ACC112 (cell line): ENCODE measurements around the gene EPHB2.

ENCODE experiments used
- H2AFZ ChIP-seq: fragments of 200-600 bp; sonication (generic); one replicate; pipeline ENCODE4 v1.6.0; 2017; ENCODE audit warnings: antibody characterized with exemption, low read length; ENCODE audit not compliant: unreplicated experiment
- H3K27ac ChIP-seq: fragments of 200-600 bp; sonication (generic); 2 replicates; pipeline ENCODE4 v1.5.1; 2014; ENCODE audit warnings: low read depth, mild to moderate bottlenecking, antibody characterized with exemption, low read length, moderate library complexity
- H3K27me3 ChIP-seq: fragments of 200-600 bp; sonication (generic); 2 replicates; pipeline ENCODE4 v1.6.1; 2014; ENCODE audit warnings: mild to moderate bottlenecking, antibody characterized with exemption, low read length, moderate library complexity, mixed read lengths; ENCODE audit not compliant: insufficient read depth
- H3K36me3 ChIP-seq: fragments of 200-600 bp; sonication (generic); 2 replicates; pipeline ENCODE4 v1.6.1; 2016; ENCODE audit warnings: mild to moderate bottlenecking, antibody characterized with exemption, low read length, moderate library complexity, mixed read lengths; ENCODE audit not compliant: insufficient read depth
- H3K4me1 ChIP-seq: fragments of 200-600 bp; sonication (generic); one replicate; pipeline ENCODE4 v1.6.1; 2016; ENCODE audit warnings: low read length, mixed read lengths; ENCODE audit not compliant: insufficient read depth, unreplicated experiment, control insufficient read depth
- H3K4me3 ChIP-seq: fragments of 200-600 bp; sonication (generic); 2 replicates; pipeline ENCODE4 v1.5.1; 2014; ENCODE audit warnings: mild to moderate bottlenecking, low read depth, low read length
- H3K79me2 ChIP-seq: fragments of 200-600 bp; sonication (generic); one replicate; pipeline ENCODE4 v1.6.0; 2016; ENCODE audit warnings: low read length; ENCODE audit not compliant: control insufficient read depth, unreplicated experiment, insufficient read depth

Gene EPHB2

GRCh38 chr1:22951796-22952195, 241.2 kb downstream of the EPHB2 start:
- Histone ChIP-seq H3K36me3 (no peaks in the 10 kb centered on the region), H2AFZ (no peak overlapping the region), H3K79me2 (no peaks in the 10 kb centered on the region), H3K27ac (no peak overlapping the region), H3K4me1 (no peaks in the 10 kb centered on the region), H3K4me3 (no peak overlapping the region), H3K27me3 (peaks cover 57% of the 10 kb centered on the region)

DNA sequence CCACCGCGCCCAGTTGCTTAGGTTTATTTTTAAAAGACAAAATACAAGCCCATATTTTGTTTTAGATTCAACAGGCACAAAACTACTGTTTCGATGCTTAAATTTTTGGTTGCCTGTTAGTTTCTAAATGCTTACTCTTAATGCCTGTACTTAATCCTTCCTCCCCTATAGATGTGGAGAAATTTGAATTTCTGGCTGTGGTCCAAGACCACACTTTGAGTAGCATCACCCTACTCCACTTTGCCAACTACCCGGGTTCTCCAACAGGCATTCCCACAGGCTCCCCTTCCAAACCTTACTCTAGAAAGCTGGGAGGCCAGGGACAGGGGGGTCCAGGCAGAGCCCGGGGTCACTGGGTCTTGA, 242.0 kb downstream of the EPHB2 start:
- Histone ChIP-seq H3K27me3 (peaks cover 57% of the 10 kb centered on the region), H3K27ac (no peak overlapping the region), H3K79me2 (no peaks in the 10 kb centered on the region), H3K36me3 (no peaks in the 10 kb centered on the region), H3K4me3 (peak overlapping the region; percentile 57; the same call in 1 of the 2 replicates), H2AFZ (no peak overlapping the region), H3K4me1 (no peaks in the 10 kb centered on the region)

- Histone ChIP-seq H2AFZ (peak overlapping the region; percentile 47), H3K4me1 (no peaks in the 10 kb centered on the region), H3K36me3 (no peaks in the 10 kb centered on the region), H3K79me2 (no peaks in the 10 kb centered on the region), H3K27me3 (peaks cover 57% of the 10 kb centered on the region), H3K27ac (no peak overlapping the region), H3K4me3 (peak overlapping the region; percentile 57; the same call in 1 of the 2 replicates)
Measured at GRCh38 chr1:22953057-22953739, 242.6 kb downstream of the EPHB2 start.

DNA sequence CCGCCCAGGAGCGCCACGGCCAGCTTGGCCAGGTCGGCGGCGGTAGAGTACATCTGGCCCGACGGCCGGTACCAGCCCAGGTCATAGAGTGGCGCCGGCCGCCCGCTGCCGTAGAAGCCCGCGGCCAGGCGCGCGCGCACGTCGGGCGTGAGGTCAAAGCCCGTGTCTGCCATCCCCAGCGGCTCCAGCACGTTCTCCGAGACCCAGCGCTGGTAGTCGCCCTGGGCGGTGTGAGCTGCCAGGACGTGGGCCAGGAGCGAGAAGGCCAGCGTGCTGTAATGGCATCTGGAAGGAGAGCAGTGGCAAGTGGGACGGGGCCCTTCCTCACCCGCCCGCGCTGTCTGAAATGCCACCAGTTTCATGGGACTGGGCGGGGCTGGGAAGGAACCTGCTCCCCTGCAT, 243.1 kb downstream of the EPHB2 start:
- no peak overlapping the region for H2AFZ ChIP-seq
- peak overlapping the region; percentile 57; the same call in 1 of the 2 replicates for H3K4me3 ChIP-seq
- H3K27me3 ChIP-seq, result peaks cover 57% of the 10 kb centered on the region
- H3K4me1 ChIP-seq, result no peaks in the 10 kb centered on the region
- H3K36me3 ChIP-seq, result no peaks in the 10 kb centered on the region
- no peak overlapping the region for H3K27ac ChIP-seq
- no peaks in the 10 kb centered on the region for H3K79me2 ChIP-seq

DNA sequence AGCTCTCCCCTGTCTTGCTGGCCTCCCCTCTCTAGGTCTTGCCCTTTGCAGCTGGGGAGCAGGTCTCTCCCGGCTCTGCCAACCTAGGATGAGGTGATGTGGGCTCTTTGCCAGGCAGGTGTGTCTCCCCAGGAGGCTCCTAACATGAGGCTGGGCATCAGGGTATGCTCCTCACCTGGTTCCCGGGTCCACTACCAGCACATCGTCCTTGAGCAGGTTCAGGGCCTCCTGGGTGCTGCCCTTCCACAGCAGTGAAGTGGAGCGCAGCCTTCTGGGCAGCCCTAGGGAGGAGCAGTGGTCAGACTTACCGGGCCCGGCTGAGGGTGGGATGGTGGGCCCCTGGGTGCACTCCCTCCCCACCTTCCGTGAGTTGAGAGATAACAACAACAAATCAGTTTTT, 244.5 kb downstream of the EPHB2 start:
- H3K4me1 ChIP-seq, result no peaks in the 10 kb centered on the region
- H3K79me2 ChIP-seq, result no peaks in the 10 kb centered on the region
- H3K4me3 ChIP-seq, result no peak overlapping the region
- no peaks in the 10 kb centered on the region for H3K36me3 ChIP-seq
- H2AFZ ChIP-seq, result no peak overlapping the region
- no peak overlapping the region for H3K27ac ChIP-seq
- peaks cover 55% of the 10 kb centered on the region for H3K27me3 ChIP-seq

DNA sequence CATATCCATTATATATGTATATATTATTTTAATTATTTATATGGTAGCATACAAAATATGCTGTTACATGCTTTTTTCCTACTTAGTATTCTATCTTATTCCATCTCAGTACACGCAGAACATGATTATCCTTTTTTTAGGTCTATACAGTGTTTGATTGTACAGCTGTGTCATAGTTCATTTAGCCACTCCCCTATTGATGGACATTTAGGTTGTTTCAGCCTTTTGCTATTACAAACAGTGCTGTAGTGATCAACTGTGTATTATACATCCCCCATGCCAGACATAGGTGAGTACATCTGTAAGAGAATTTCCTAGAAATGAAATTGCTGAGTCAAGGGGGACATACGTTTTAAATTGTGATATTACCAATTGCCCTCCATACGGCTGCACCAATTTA, 246.4 kb downstream of the EPHB2 start:
- Histone ChIP-seq H3K27ac (no peak overlapping the region), H3K36me3 (no peaks in the 10 kb centered on the region), H2AFZ (no peak overlapping the region), H3K27me3 (peaks cover 37% of the 10 kb centered on the region), H3K4me3 (no peak overlapping the region), H3K4me1 (no peaks in the 10 kb centered on the region), H3K79me2 (no peaks in the 10 kb centered on the region)

DNA sequence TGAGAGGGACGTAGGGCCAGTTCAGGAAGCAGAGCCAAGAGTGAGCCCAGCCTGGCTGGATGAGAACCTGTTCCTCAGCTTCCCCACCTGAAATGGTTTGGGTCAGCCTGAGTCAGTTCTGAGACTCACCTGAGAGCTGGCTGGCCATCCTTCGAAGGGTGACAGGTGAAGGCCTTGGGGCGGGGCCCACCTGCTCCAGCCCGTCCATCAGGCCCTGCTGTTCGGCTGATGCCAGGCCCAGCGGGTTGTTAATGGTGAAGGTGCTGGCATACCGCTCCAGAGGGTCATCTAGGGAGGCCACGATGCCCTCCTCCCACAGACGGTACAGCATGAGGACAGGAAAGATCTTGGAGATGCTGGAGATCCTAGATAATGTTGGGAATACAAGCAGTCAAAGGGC, 247.9 kb downstream of the EPHB2 start:
- H3K4me3 ChIP-seq, result no peak overlapping the region
- H3K27me3 ChIP-seq, result peaks cover 22% of the 10 kb centered on the region
- H3K36me3 ChIP-seq, result no peaks in the 10 kb centered on the region
- no peak overlapping the region for H2AFZ ChIP-seq
- H3K27ac ChIP-seq, result no peak overlapping the region
- H3K4me1 ChIP-seq, result no peaks in the 10 kb centered on the region
- H3K79me2 ChIP-seq, result no peaks in the 10 kb centered on the region

- no peaks in the 10 kb centered on the region for H3K79me2 ChIP-seq
- H3K4me3 ChIP-seq, result no peak overlapping the region
- H3K4me1 ChIP-seq, result no peaks in the 10 kb centered on the region
- no peak overlapping the region for H2AFZ ChIP-seq
- peaks cover 10% of the 10 kb centered on the region for H3K27me3 ChIP-seq
- no peak overlapping the region for H3K27ac ChIP-seq
- H3K36me3 ChIP-seq, result no peaks in the 10 kb centered on the region
Measured at GRCh38 chr1:22959545-22960360, 249.1 kb downstream of the EPHB2 start.

DNA sequence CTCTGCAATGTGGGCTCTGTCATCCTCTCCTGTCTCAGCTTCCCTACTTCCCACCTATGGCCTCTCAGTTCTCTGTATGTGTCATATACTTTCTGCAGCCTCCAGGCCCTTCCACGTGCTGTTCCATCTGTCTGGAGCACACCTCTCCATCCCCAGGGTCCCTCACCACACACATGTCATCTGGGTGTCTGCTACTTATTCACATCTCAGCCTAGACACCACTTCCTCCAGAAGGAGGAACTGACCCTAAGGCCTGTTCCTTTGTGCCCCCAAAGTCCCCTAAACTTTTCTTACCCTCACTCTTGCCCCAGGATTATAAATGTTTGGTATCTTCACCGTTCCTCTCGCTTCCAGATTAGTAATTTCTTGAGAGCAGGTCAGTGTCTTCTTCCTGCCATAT, 251.9 kb downstream of the EPHB2 start:
- H3K36me3 ChIP-seq, result no peaks in the 10 kb centered on the region
- H3K4me3 ChIP-seq, result no peak overlapping the region
- no peak overlapping the region for H2AFZ ChIP-seq
- H3K27ac ChIP-seq, result no peak overlapping the region
- H3K79me2 ChIP-seq, result no peaks in the 10 kb centered on the region
- H3K27me3 ChIP-seq, result peaks cover 8% of the 10 kb centered on the region
- no peaks in the 10 kb centered on the region for H3K4me1 ChIP-seq

DNA sequence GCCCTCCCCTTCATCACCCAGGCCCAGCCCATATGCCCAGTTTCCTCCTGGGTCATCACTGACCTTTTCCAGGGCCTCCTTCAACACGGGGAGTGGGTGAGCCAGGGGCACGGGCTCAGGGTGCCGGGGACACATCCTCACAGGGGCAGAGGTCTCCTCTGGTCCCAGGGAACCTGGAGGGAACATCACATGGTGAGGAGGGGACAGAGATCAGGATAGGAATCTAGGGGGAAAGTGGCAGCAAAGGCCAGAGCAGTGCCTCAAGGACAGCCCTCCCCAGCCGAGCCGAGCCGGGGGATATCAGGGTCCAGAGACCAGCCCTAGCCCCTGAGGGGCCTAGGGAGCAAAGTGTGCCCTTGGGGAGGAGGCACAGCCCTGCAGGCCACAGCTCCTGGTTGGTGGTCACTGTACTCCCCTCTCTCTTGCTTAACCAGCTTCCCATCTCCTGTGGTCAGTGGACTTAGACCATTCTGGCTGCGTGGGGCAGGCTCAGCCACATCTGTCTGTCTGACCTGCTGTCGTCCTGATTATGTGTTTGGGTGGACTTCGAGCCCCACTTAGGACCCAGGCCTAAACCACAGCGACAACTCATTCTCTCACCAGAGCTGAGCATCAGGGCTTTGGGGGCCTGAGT, 252.5 kb downstream of the EPHB2 start:
- Histone ChIP-seq H3K27me3 (peaks cover 14% of the 10 kb centered on the region), H3K36me3 (no peaks in the 10 kb centered on the region), H3K4me3 (no peak overlapping the region), H3K27ac (no peak overlapping the region), H3K79me2 (no peaks in the 10 kb centered on the region), H2AFZ (no peak overlapping the region), H3K4me1 (no peaks in the 10 kb centered on the region)
